Omental fat pad (tissue), 4 donors: ENCODE results near the gene RCAN1. TPM values are rescaled to one million over a fixed set of nuclear protein-coding genes. Genes with fewer than 3 reads are reported as not detected.

Experiments
- ATAC-seq: fragments of 150-250 bp; one replicate; pipeline ENCODE4 v1.9.1; 2016; ENCODE audit warnings: mild to moderate bottlenecking, moderate library complexity; ENCODE audit not compliant: low FRiP score
- DNase-seq: peaks from one replicate; pipeline ENCODE4 v3.0.0-alpha.2; 2019; ENCODE audit warnings: low spot score
- CTCF ChIP-seq, 3 donors: fragments of 450-650 bp; IDR thresholded peaks; one replicate each; pipeline ENCODE4 v1.5.1; 2016 to 2017; ENCODE audit warnings: antibody characterized with exemption in 3 of 3, mild to moderate bottlenecking in 3 of 3, moderate library complexity in 2 of 3
- total RNA-seq, 4 donors: library from RNA; depleted of rRNA; stranded (reverse); fragments of >200 nt; gene quantifications; one replicate each; pipeline ENCODE4 v1.1.0, GENCODE V29; 2016

The RCAN1 gene
- total RNA-seq, 4 donors from 2014 or later, result 62.6 to 73.5 (median 68.7) TPM

DNA sequence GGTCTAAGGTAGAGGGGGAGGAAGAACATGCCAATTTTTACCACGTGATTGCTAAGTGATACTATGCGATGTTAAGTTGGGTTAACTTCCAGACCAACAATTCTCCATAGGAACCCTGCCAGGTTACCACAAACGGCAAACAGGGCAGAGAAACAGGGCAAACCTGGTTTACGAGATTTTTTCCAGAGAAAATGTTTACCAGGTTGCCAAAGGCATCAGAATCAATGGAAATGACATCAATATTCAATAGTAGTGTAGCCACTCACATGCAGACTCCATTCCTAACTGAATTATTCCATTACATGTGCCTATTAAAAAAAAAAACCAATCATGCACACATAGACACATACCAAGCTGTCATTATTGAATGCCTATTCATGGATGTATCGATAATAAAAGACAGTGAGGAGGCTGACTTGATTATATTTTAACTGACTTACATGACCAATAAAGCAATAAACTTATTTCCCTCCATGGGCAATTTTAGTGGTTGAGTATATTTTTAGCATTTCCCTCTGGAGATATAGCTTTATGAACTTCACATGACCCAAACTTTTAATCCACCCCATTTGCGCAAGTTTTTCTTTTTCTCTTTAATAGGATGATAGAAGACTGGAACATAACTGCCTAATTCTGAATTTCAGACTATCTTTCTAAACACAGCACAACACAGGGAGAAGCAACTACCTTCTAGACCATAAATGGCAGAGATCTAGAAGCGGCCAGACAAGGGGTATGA is 62.4 kb downstream of the RCAN1 start:
- ATAC-seq (no peak), DNase-seq (no peak)
- no peak for TF ChIP-seq CTCF (IDR thresholded peaks at IDR 0.05)

DNA sequence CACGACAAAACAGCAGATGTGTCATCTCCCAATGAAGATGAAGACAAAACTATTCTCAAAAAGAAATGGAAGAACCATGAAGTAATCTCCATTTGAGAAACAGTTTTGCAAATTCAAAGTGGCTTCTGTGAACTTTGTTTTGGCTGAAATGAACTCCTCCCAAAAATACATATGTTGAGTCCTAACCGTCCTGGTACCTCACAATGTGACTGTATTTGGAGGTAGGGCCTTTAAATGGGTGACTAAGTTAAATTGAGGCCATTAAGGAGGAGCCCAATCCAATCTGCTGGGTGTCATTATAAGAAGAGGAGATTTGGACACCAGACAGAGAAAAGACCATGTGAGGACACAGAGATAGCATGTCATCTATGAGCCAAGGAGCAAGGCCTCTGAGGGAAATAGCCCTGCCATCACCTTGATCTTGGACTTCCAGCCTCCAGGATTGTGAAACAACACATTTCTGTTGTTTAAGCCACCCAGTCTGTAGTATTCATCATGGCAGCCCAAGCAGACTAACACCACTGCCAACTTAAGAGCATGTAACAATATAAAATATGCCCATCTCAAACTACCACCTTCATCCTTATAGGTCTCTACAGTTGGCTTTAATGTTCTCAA is 64.6 kb downstream of the RCAN1 start:
- ATAC-seq (no peak), DNase-seq (no peak)
- no peak for TF ChIP-seq CTCF (IDR thresholded peaks at IDR 0.05)

DNA sequence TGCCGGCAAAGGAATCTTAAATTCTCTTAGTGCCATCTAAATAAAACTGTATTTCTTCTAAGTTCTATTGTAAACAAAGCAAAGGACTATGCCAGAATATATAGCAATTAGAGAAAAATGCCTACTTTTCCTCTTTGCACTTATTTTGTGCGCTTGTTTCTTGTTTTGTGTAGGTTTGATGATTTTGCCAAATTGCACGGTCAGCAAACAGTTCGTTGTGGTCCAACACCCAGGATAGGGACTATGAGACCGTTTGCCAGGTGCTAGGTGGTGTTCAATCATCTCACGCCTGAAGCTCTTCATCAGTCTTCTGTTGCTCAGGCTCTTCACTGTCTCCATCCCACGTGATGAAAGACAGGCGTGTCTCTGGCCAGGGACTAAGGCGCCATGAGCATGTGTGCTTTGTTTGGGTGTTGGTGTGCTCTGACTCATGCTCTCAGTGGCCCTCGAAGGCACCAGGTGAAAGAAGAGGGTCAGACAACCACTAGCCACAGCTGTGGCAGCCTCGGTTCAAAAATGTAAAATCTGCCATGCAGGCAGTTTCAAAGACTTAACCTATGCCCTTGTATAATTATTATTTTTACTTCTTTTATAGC is 66.0 kb downstream of the RCAN1 start:
- no peak for TF ChIP-seq CTCF (IDR thresholded peaks at IDR 0.05)
- ATAC-seq (no peak), DNase-seq (no peak)

DNA sequence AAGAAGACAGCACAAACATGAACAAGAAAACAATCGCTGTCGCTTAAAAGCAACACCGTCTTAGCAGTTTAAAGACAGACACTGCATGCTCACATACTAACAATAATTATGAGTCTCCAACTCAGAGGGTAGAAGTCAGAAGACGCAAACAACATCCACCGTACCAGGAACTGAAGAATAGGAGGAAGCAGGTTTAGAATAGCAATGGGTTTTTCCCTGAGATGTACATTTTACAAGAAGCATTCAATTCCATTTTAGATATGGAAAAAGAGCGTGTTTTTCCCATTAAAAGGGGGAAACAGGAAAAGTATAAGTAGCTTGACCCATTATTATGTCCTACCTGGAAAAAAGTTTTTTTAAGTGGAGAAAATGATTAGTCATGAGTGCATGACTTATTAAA is 68.4 kb downstream of the RCAN1 start:
- DNase-seq (no peak), ATAC-seq (no peak)
- TF ChIP-seq CTCF (IDR thresholded peaks at IDR 0.05), result no peak

- ATAC-seq (no peak), DNase-seq (no peak)
- TF ChIP-seq CTCF (IDR thresholded peaks at IDR 0.05), result no peak
Observed at GRCh38 chr21:34545079-34545884, 69.6 kb downstream of the RCAN1 start.

- DNase-seq, result peak; percentile 63
Observed at GRCh38 chr21:34544032-34544496, 70.8 kb downstream of the RCAN1 start.

More at GRCh38 chr21:34544032-34544496, 70.8 kb downstream of the RCAN1 start:
- ATAC-seq, result peak; percentile 39
- peak in 1 of 3 donors; percentile 28 for TF ChIP-seq CTCF (IDR thresholded peaks at IDR 0.05)
